Prostate gland (tissue), 2 donors: ENCODE results near the gene IARS1.

Experiments
- POLR2A ChIP-seq: fragments of 450-650 bp; IDR thresholded peaks from one replicate; pipeline ENCODE4 v1.6.1; 2016; ENCODE audit warnings: antibody characterized with exemption, mild to moderate bottlenecking
- TF ChIP-seq, protein P1 (sequence below), 4 experiments: fragments of 200-600 bp in 2 of 4; fragments of 450-650 bp in 2 of 4; sonication (generic) in 2 of 4; IDR thresholded peaks; 1 replicate in 3 of 4; 2 replicates in 1 of 4; pipeline ENCODE4 v1.5.1; 2016 to 2019; ENCODE audit warnings: antibody characterized with exemption in 4 of 4, mild to moderate bottlenecking in 2 of 4, moderate library complexity in 2 of 4

DNA sequence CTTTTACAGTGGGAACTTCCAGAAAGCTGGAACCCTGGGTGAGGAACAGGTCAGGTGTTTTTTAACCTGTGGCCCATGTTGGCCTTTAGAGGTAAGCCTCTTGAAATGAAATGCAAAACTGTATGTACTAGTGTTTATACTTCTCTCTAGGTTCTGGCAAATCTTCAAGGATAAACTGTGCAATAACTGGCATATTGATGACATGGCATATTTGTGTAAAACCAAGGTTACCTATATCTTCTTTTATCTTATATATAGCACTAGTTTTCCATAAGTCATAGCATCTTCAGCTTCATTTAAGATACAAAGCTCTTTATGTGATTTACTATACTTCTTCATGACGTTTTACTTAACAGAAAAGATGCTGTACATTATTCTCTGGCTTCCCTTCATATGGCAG is 7.4 kb upstream of the IARS1 start:
- TF ChIP-seq, protein P1, sequence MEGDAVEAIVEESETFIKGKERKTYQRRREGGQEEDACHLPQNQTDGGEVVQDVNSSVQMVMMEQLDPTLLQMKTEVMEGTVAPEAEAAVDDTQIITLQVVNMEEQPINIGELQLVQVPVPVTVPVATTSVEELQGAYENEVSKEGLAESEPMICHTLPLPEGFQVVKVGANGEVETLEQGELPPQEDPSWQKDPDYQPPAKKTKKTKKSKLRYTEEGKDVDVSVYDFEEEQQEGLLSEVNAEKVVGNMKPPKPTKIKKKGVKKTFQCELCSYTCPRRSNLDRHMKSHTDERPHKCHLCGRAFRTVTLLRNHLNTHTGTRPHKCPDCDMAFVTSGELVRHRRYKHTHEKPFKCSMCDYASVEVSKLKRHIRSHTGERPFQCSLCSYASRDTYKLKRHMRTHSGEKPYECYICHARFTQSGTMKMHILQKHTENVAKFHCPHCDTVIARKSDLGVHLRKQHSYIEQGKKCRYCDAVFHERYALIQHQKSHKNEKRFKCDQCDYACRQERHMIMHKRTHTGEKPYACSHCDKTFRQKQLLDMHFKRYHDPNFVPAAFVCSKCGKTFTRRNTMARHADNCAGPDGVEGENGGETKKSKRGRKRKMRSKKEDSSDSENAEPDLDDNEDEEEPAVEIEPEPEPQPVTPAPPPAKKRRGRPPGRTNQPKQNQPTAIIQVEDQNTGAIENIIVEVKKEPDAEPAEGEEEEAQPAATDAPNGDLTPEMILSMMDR (IDR thresholded peaks at IDR 0.05), result no peak
- TF ChIP-seq POLR2A, result no peak
